ENCODE data around the gene IGFL4.

- TF ChIP-seq, protein P1, sequence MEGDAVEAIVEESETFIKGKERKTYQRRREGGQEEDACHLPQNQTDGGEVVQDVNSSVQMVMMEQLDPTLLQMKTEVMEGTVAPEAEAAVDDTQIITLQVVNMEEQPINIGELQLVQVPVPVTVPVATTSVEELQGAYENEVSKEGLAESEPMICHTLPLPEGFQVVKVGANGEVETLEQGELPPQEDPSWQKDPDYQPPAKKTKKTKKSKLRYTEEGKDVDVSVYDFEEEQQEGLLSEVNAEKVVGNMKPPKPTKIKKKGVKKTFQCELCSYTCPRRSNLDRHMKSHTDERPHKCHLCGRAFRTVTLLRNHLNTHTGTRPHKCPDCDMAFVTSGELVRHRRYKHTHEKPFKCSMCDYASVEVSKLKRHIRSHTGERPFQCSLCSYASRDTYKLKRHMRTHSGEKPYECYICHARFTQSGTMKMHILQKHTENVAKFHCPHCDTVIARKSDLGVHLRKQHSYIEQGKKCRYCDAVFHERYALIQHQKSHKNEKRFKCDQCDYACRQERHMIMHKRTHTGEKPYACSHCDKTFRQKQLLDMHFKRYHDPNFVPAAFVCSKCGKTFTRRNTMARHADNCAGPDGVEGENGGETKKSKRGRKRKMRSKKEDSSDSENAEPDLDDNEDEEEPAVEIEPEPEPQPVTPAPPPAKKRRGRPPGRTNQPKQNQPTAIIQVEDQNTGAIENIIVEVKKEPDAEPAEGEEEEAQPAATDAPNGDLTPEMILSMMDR (IDR thresholded peaks at IDR 0.05; ENCODE audit: poor library complexity) = no peak
- no peak for TF ChIP-seq EZH2phosphoT487 (IDR thresholded peaks at IDR 0.05; ENCODE audit: low read depth, severe bottlenecking, unreplicated experiment)
- no peak for TF ChIP-seq EZH2 (IDR thresholded peaks at IDR 0.05; ENCODE audit: borderline replicate concordance)
Observed at GRCh38 chr19:46006411-46006810, 34.4 kb downstream of the IGFL4 start.

Data from hepatocyte (in vitro differentiated cells).